ENCODE data around the gene CDC20. TPM values are rescaled to one million over a fixed set of nuclear protein-coding genes. Genes with fewer than 3 reads are reported as not detected.

The CDC20 gene
- total RNA-seq, 1 experiment from 2014 or later: 123 TPM

GRCh38 chr1:43318831-43319230, 40.0 kb upstream of the CDC20 start:
- no peak for DNase-seq
- POLR2A ChIA-PET: no interaction called here
- Histone ChIP-seq H3K4me3 (ENCODE audit: low read depth, low read length) (no peak overlapping the region), H3K36me3 (ENCODE audit: control insufficient read depth, insufficient read depth, low read length) (no peaks in the 10 kb centered on the region), H3K4me1 (no peaks in the 10 kb centered on the region), H3K27me3 (replicated peaks; ENCODE audit: control insufficient read depth, insufficient read depth, low read length) (no peaks in the 10 kb centered on the region), H3K9me3 (no peaks in the 10 kb centered on the region)
- Mint-ChIP-seq H3K4me1 (ENCODE audit: low read depth, unreplicated experiment) (no peaks in the 10 kb centered on the region), H3K27ac (ENCODE audit: unreplicated experiment) (no peak overlapping the region), H3K4me3 (ENCODE audit: unreplicated experiment) (no peak overlapping the region), H3K27me3 (ENCODE audit: insufficient read depth, unreplicated experiment) (no peaks in the 10 kb centered on the region), H3K9me3 (ENCODE audit: unreplicated experiment) (no peaks in the 10 kb centered on the region), H3K36me3 (ENCODE audit: insufficient read depth, unreplicated experiment) (no peaks in the 10 kb centered on the region)
- intact Hi-C loops (cut with micrococcal nuclease; ENCODE audit: unreplicated experiment): no loop called here
- CTCF ChIA-PET: no interaction called here
- TF ChIP-seq CTCF (IDR thresholded peaks at IDR 0.05; ENCODE audit: insufficient read depth in 1 of 2, low read depth in 1 of 2, low read length in 1 of 2, severe bottlenecking in 1 of 2, unreplicated experiment in 1 of 2): no peak
- BruUV-seq (replicated peaks): no TSS peak

GRCh38 chr1:43319288-43319687, 39.5 kb upstream of the CDC20 start:
- no peak for DNase-seq
- no peaks in the 10 kb centered on the region for H3K36me3 ChIP-seq (ENCODE audit: control insufficient read depth, insufficient read depth, low read length)
- CTCF ChIA-PET: no interaction called here

DNA sequence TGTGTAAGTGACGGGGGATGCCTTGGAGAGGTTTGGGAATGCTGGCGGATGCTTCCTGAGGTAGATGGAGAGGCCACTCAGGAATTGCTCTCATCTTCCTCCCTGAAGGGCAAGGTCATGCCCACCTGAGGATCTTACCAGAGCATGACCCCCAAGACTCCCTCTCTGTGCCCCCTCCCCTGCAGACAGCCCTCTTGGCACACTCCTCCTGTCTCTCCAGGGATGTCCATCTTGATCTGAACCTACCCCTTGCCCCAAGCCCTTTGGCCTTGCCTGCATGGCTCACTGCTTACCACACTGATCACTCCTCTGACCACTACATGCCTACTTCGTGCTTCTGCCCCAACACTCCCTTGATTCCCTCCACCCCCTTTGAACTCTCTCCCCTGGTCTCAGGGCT, 39.0 kb upstream of the CDC20 start:
- ChIA-PET POLR2A (no interaction called here), CTCF (no interaction called here)
- Mint-ChIP-seq H3K4me3 (ENCODE audit: unreplicated experiment) (no peak overlapping the region), H3K4me1 (ENCODE audit: low read depth, unreplicated experiment) (no peaks in the 10 kb centered on the region), H3K27me3 (ENCODE audit: insufficient read depth, unreplicated experiment) (no peaks in the 10 kb centered on the region), H3K9me3 (ENCODE audit: unreplicated experiment) (no peaks in the 10 kb centered on the region), H3K36me3 (ENCODE audit: insufficient read depth, unreplicated experiment) (no peaks in the 10 kb centered on the region), H3K27ac (ENCODE audit: unreplicated experiment) (no peak overlapping the region)
- no peak for DNase-seq
- peaks cover 4% of the 10 kb centered on the region; the same call in 1 of the 2 replicates for H3K9me3 ChIP-seq
- H3K4me1 ChIP-seq: no peaks in the 10 kb centered on the region
- intact Hi-C loops (cut with micrococcal nuclease; ENCODE audit: unreplicated experiment): no loop called here
- no TSS peak for BruUV-seq (replicated peaks)
- H3K36me3 ChIP-seq (ENCODE audit: control insufficient read depth, insufficient read depth, low read length): no peaks in the 10 kb centered on the region
- no peak overlapping the region for H3K4me3 ChIP-seq (ENCODE audit: low read depth, low read length)
- H3K27me3 ChIP-seq (replicated peaks; ENCODE audit: control insufficient read depth, insufficient read depth, low read length): no peaks in the 10 kb centered on the region
- no peak for TF ChIP-seq CTCF (IDR thresholded peaks at IDR 0.05; ENCODE audit: insufficient read depth in 1 of 2, low read depth in 1 of 2, low read length in 1 of 2, severe bottlenecking in 1 of 2, unreplicated experiment in 1 of 2)

More at GRCh38 chr1:43319288-43319687, 39.5 kb upstream of the CDC20 start:
- no TSS peak for BruUV-seq (replicated peaks)
- Mint-ChIP-seq H3K9me3 (ENCODE audit: unreplicated experiment) (no peaks in the 10 kb centered on the region), H3K36me3 (ENCODE audit: insufficient read depth, unreplicated experiment) (no peaks in the 10 kb centered on the region), H3K4me1 (ENCODE audit: low read depth, unreplicated experiment) (no peaks in the 10 kb centered on the region), H3K27ac (ENCODE audit: unreplicated experiment) (no peak overlapping the region), H3K4me3 (ENCODE audit: unreplicated experiment) (no peak overlapping the region), H3K27me3 (ENCODE audit: insufficient read depth, unreplicated experiment) (no peaks in the 10 kb centered on the region)
- Histone ChIP-seq H3K9me3 (no peaks in the 10 kb centered on the region), H3K4me3 (ENCODE audit: low read depth, low read length) (no peak overlapping the region), H3K27me3 (replicated peaks; ENCODE audit: control insufficient read depth, insufficient read depth, low read length) (no peaks in the 10 kb centered on the region), H3K4me1 (no peaks in the 10 kb centered on the region)
- POLR2A ChIA-PET: no interaction called here
- no peak for TF ChIP-seq CTCF (IDR thresholded peaks at IDR 0.05; ENCODE audit: insufficient read depth in 1 of 2, low read depth in 1 of 2, low read length in 1 of 2, severe bottlenecking in 1 of 2, unreplicated experiment in 1 of 2)
- intact Hi-C loops (cut with micrococcal nuclease; ENCODE audit: unreplicated experiment): no loop called here

All from Caco-2 (cell line).